ENCODE measurements around the gene ATP6V0A1.

GRCh38 chr17:42563143-42563509 lies 104.4 kb downstream of the ATP6V0A1 start:
- TF ChIP-seq GATA2 (IDR thresholded peaks at IDR 0.05; ENCODE audit: low read depth, low read length), result no peak
- no peak for TF ChIP-seq GATA3 (IDR thresholded peaks at IDR 0.05; ENCODE audit: low read depth, low read length)

All from SH-SY5Y (cell line).